Glomerular endothelial cell (primary cell): ENCODE results near the gene GALNS. TPM values are rescaled to one million over a fixed set of nuclear protein-coding genes. Genes with fewer than 3 reads are reported as not detected.
"Not testable (repeated sequence)": the region's sequence is repeated elsewhere in the genome, so short reads cannot be mapped to it uniquely, and the experiment has no call there.

ENCODE experiments used
- DNase-seq: peaks from one replicate; pipeline ENCODE4 v3.0.0-alpha.2; 2011; ENCODE audit warnings: low read depth, low spot score; ENCODE audit errors: extremely low read depth
- total RNA-seq: library from RNA; depleted of rRNA; stranded (reverse); fragments of >200 nt; gene quantifications from 2 replicates; pipeline ENCODE4 v1.2.3, GENCODE V29; 2015

Gene GALNS
- total RNA-seq, 1 donor from 2014 or later = 60.4 TPM

- not testable (repeated sequence) for DNase-seq
Measured at GRCh38 chr16:88889702-88890352, 33.1 kb upstream of the GALNS start.

DNA sequence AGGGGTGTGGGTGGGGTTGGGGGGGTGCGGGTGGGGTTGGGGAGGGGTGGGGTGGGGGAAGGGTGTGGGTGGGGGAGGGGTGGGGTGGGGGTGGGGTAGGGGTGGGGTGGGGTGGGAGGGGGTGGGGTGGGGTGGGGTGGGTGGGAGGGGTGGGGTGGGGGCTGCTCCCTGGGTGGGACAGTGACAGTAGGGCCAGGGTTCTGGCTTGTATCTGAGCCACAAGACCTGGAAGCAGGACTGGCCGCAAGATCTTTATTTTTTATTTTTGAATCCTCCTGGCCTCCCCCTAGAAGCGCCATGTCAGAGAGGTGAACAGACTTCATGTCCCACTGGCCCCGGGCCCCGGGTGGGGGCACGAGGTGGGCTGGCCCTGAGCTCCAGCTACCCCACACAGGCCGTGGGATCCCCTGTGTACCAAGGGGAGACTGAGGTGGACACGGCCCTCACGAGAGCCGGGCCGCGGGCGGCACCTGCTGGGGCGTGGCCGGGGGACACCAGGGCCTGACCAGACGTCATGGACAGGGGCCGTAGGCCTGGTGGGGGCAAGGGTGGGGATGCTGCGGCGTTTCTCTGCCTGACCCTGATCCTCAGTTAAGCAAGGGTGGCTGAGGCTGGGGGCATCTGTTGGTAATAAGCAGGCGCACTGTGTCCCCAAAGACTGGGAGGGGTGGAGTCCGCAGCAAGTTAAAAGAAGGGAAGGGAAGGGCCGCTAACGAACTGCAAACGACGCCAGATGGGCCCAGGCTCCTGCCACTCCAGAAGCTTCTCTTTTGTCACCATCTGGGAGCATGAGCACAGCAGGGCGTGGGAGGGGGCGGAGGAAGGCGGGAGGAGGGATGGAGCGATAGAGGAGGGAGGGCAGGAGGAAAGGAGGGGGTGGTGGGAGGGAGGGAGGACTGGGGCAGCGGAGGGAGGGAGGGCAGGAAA, 32.0 kb upstream of the GALNS start:
- no peak for DNase-seq

DNA sequence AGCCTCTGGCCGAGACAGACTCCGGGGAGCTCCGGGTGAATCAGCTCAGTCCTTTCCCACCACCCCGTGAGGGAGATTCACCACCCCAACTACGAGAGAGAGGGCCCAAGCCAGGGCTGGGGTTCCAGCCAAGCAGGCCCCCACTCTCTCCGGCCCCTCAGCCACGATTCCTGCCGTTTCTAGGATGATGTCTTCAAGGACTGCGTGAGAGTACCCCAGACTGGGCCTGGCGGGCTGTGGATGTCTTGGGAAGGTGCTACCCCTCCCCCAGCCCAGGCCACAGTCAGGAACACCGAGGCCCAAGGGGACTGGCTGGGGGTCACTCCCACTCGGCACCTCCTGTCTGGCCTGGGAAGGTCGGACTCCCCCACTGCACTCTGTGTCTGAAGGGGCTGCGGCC, 31.3 kb upstream of the GALNS start:
- DNase-seq = no peak

- DNase-seq = no peak
Measured at GRCh38 chr16:88886845-88887521, 30.2 kb upstream of the GALNS start.

DNA sequence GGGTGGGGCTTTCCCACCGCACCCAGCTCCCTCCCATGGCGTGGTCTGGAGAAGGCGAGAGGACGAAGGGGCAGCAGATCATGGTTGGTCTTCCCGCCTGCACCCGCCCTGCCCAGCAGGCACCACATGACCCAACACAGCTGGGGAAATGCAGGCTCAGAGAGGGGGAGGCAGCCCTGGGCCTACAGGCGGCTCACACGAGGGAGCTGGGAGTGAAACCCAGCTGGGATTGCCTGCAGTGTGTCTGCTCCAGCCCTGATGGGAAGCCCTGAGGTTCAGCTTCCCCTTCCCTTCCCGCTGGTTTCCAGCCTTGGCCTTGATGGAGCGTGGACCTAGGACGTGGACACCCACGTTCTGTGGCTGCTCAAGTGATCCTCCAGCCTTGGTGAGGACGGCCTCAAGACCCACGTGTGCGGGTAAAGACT, 29.7 kb upstream of the GALNS start:
- DNase-seq = no peak

DNA sequence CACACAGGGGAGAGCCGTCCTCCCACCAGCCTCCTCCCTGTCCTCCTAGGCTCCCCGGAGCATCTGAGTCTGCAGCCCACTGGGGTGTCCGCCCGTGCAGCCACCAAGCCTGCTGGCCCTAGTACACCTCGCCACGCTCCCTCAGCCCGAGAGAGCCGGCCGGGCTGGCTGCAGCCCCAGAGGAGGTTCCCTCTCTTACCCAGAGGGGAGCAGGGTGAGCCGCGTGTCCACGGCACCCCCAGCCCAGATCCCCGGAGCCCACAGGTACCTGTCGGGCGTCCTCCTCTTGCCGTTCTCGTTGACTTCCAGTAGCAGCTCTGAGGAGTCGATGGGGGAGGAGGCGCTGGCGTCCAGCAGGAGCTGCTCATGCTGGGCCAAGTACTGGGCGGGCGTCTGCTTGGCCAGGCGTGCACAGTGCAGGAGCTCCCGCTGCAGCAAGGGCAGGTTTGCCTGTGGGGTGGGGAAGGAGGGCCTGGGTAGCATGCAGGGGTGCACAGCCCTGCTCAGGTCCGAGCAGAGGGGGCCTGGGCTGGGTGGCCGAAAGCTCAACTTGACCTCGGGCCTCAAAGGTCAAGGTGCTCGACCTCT, 29.0 kb upstream of the GALNS start:
- DNase-seq = no peak

- DNase-seq = no peak
Measured at GRCh38 chr16:88884569-88885271, 28.0 kb upstream of the GALNS start.

DNA sequence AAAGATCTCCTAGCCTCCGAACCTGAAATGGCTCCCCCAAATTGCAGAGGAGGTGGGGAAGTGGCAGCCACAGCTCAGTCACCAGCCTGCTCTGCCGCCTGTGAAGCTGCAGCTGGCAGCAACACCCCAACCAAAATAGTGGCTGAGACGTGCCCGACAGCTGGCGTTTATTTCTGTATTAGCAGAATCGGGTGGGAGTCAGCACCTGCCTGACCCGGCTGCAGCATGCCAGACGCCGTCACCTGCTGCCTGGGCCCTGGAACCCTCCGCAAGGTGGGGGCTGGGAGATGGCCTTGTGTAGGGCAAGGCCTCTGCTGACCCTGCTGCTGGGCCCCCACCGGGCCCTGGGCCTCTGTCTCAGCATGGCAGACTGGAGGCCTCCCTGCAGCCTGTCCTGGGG, 27.2 kb upstream of the GALNS start:
- no peak for DNase-seq

DNA sequence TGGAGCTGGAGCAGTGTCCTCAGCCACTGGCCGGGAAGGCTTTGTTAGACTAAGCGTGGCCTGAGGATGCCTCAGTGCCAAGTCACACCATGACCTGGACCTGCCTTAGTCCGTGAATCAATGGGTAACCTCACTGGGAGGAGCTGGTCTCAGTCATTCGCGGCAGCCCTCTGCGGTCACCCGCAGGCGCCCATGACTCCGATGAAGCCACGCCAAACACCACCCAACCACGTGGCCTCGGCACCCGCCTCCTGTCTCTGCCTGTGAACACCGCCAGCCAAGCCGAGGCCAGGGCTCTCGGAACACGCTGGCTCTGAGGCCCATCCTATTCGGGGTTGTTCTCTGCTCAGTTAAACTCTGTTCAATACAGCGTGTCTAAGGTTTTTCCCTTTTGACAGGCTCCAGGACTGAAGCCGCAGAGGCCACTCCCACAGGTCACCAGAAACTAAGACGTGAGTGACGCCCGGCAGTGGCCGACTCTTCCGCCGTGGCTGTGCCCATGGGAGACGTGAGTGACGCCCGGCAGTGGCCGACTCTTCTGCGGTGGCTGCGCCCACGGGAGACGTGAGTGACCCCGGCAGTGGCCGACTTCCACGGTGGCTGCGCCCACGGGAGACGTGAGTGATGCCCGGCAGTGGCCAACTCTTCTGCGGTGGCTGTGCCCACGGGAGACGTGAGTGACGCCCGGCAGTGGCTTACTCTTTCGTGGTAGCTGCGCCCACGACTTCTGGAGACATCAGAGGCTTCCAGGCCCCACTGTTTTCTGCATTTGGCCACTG, 26.6 kb upstream of the GALNS start:
- DNase-seq = no peak

DNA sequence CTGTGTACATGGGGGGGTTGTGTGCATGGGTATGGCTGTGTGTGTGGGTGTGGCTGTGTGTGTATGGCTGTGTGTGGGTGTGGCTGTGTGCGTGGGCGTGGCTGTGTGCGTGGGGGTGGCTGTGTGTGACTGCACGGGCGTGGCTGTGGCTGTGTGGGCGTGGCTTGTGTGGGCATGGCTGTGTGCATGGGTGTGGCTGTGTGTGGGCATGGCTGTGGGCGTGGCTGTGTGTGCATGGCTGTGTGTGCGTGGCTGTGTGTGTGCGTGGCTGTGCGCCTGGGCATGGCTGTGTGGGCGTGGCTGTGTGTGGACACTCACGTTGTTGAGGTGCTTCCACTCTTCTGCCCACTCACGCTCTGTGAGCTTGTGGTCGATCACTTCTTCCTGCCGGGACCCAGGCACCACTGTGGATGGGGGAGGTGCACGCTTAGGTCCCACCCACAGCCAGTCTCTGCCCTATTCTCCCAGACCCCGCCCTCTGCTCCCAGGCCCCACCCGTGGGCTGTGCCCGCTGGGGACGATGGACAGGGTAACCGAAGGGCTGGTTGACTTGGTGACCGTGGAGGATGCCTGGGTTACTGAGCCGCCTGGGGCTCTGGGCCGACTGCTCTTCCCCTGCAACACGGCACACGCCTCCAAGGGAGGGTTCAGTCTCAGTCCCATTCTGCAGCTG, 25.7 kb upstream of the GALNS start:
- DNase-seq = no peak

- DNase-seq = no peak
Measured at GRCh38 chr16:88881675-88882357, 25.1 kb upstream of the GALNS start.

GRCh38 chr16:88881007-88881615, 24.4 kb upstream of the GALNS start:
- DNase-seq = no peak

GRCh38 chr16:88880226-88881006, 23.7 kb upstream of the GALNS start:
- no peak for DNase-seq

- DNase-seq = no peak
Measured at GRCh38 chr16:88879788-88880055, 23.0 kb upstream of the GALNS start.

DNA sequence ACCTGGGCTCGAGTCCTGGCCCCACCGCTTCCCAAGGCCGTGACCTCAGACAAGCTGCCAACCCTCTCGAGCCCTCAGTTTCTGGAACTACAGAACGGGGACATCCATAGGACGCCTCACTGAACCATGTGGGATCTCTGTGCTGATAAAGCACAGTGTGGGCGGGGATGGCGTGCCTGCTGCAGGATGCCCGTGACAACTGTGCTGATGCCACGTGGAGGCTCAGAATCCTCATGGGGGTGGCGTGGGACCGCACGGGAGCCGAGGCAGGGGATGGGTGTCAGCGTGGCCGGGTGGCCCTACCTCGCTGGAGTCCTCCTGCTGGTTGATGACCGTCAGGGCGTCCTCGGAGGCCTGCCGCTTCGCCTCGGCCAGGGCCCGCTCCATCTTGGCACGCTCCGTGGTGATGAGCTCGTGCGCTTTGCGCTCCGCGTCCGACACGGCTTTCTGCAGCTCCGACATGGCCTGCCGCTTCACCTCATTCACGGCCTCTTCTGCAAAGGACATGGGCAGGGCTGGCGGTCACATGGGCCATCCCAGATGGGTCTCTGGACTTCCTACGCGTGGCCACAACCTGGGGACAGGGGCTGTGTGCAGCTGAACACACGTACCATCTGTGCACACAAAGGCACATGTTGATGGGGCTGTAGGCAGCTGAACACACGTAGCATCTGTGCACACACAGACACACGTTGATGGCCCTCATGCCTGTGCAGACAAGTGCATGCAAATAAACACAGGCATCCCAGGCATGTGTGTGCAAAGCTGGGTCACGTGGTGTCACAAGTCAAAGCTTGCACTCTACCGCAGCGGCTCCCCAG, 22.4 kb upstream of the GALNS start:
- no peak for DNase-seq

DNA sequence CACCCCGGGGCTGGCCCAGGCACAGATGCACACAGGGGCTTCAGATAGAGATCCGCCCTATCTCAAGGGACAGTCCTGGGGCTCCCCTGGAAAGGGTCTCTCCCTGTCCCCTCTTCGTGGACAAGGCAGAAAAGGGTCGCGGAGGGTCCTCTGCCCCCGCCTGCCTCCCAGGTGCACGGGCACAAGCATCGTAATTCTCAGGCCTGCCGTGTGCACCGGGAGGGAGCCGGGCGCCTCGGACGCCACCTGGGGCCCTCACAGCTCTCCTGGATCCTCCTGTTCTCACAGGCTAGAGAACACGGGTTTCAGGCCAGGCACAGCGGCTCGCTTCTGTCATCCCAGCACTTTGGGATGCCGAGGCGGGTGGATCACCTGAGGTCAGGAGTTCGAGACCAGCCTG, 21.6 kb upstream of the GALNS start:
- DNase-seq = no peak
